ENCODE data around the gene SPEM2. TPM values are rescaled to one million over a fixed set of nuclear protein-coding genes. Genes with fewer than 3 reads are reported as not detected.

The SPEM2 gene
- total RNA-seq, 2 donors from 2014 or later, result 5.3 TPM; not detected in 1

- DNase-seq (ENCODE audit: low spot score), result no peak
- TF ChIP-seq CTCF (IDR thresholded peaks at IDR 0.05) (no peak), POLR2A (IDR thresholded peaks at IDR 0.05) (no peak), POLR2AphosphoS5 (IDR thresholded peaks at IDR 0.05) (no peak)
- no peaks in the 10 kb centered on the region for H3K36me3 ChIP-seq
- peaks cover 10% of the 10 kb centered on the region for H3K4me1 ChIP-seq (replicated peaks)
- H3K9me3 ChIP-seq, result no peaks in the 10 kb centered on the region
- WGBS, result 82% methylated on average over 10 of the region's 11 CpGs
- no peak overlapping the region for H3K27ac ChIP-seq
- H3K4me3 ChIP-seq, result peak overlapping the region in 1 of 2 donors; percentile 27
- intact Hi-C loops (cut with DNase I), result no loop called here
- H3K27me3 ChIP-seq (replicated peaks; ENCODE audit: insufficient read depth), result no peaks in the 10 kb centered on the region
Measured at GRCh38 chr17:7383371-7383741, 42.1 kb upstream of the SPEM2 start.

- DNase-seq (ENCODE audit: low spot score), result no peak
- H3K36me3 ChIP-seq, result no peaks in the 10 kb centered on the region
- H3K4me3 ChIP-seq, result peak overlapping the region; percentile 10 to 27
- peaks cover 10% of the 10 kb centered on the region for H3K4me1 ChIP-seq (replicated peaks)
- TF ChIP-seq POLR2AphosphoS5 (IDR thresholded peaks at IDR 0.05) (no peak), POLR2A (IDR thresholded peaks at IDR 0.05) (no peak), CTCF (IDR thresholded peaks at IDR 0.05) (no peak)
- H3K27me3 ChIP-seq (replicated peaks; ENCODE audit: insufficient read depth), result no peaks in the 10 kb centered on the region
- 22% methylated on average over 45 of the region's 65 CpGs for WGBS
- intact Hi-C loops (cut with DNase I), result no loop called here
- H3K27ac ChIP-seq, result peak overlapping the region in 1 of 2 donors; percentile 27
- H3K9me3 ChIP-seq, result no peaks in the 10 kb centered on the region
Measured at GRCh38 chr17:7383742-7384488, 41.5 kb upstream of the SPEM2 start.

- no peaks in the 10 kb centered on the region for H3K9me3 ChIP-seq
- peaks cover 0 to 1% of the 10 kb centered on the region in 2 donors for H3K36me3 ChIP-seq
- peak overlapping the region in 1 of 2 donors; percentile 27 for H3K27ac ChIP-seq
- H3K4me1 ChIP-seq (replicated peaks), result peaks cover 10% of the 10 kb centered on the region
- H3K4me3 ChIP-seq, result peak overlapping the region in 1 of 2 donors; percentile 27
- no peaks in the 10 kb centered on the region for H3K27me3 ChIP-seq (replicated peaks; ENCODE audit: insufficient read depth)
- no peak for TF ChIP-seq POLR2AphosphoS5 (IDR thresholded peaks at IDR 0.05)
- TF ChIP-seq CTCF (IDR thresholded peaks at IDR 0.05), result no peak
- 54% methylated on average over 23 of the region's 23 CpGs for WGBS
- DNase-seq (ENCODE audit: low spot score), result no peak
- intact Hi-C loops (cut with DNase I), result no loop called here
Measured at GRCh38 chr17:7384489-7385081, 40.8 kb upstream of the SPEM2 start.

- Histone ChIP-seq H3K36me3 (peaks cover 0 to 10% of the 10 kb centered on the region in 2 donors), H3K4me1 (replicated peaks) (peaks cover 1% of the 10 kb centered on the region), H3K27me3 (replicated peaks; ENCODE audit: insufficient read depth) (no peaks in the 10 kb centered on the region), H3K9me3 (no peaks in the 10 kb centered on the region), H3K27ac (no peak overlapping the region), H3K4me3 (no peak overlapping the region)
- DNase-seq (ENCODE audit: low spot score), result no peak
- 89% methylated on average over 10 of the region's 10 CpGs for WGBS
- intact Hi-C loops (cut with DNase I), result no loop called here
- no peak for TF ChIP-seq CTCF (IDR thresholded peaks at IDR 0.05)
- no peak for TF ChIP-seq POLR2A (IDR thresholded peaks at IDR 0.05)
- TF ChIP-seq POLR2AphosphoS5 (IDR thresholded peaks at IDR 0.05), result no peak
Measured at GRCh38 chr17:7388856-7389255, 36.6 kb upstream of the SPEM2 start.

Data from prostate gland (tissue), 2 donors.